Adipocyte (in vitro differentiated cells): ENCODE data around the gene OPN1MW3.

Experiments
- DNase-seq: peaks from one replicate; pipeline ENCODE4 v3.0.0-alpha.2; 2015; ENCODE audit warnings: low read depth
- H3K27me3 ChIP-seq: replicated peaks from 2 replicates; pipeline ENCODE4 v1.7.0; 2013; ENCODE audit warnings: mild to moderate bottlenecking, low read length, moderate library complexity; ENCODE audit not compliant: control insufficient read depth, insufficient read depth
- H3K36me3 ChIP-seq: 2 replicates; pipeline ENCODE4 v1.7.0; 2013; ENCODE audit warnings: low read length, mild to moderate bottlenecking, moderate library complexity; ENCODE audit not compliant: control insufficient read depth, insufficient read depth, severe bottlenecking
- H3K4me1 ChIP-seq: 2 replicates; pipeline ENCODE4 v1.7.0; 2013; ENCODE audit warnings: mild to moderate bottlenecking, low read length, moderate library complexity; ENCODE audit not compliant: control insufficient read depth, insufficient read depth
- H3K4me3 ChIP-seq: 2 replicates; pipeline ENCODE4 v1.7.0; 2013; ENCODE audit warnings: mild to moderate bottlenecking, low read length, moderate library complexity
- H3K9ac ChIP-seq: 2 replicates; pipeline ENCODE4 v1.7.0; 2013; ENCODE audit warnings: mild to moderate bottlenecking, low read length, moderate library complexity
- H3K9me3 ChIP-seq: 2 replicates; pipeline ENCODE4 v1.7.0; 2013; ENCODE audit warnings: mild to moderate bottlenecking, low read length, moderate library complexity; ENCODE audit not compliant: control insufficient read depth

OPN1MW3 gene

GRCh38 chrX:154313147-154313546 lies 55.8 kb downstream of the OPN1MW3 start:
- H3K4me1 ChIP-seq, result no peaks in the 10 kb centered on the region
- peaks cover 42% of the 10 kb centered on the region for H3K27me3 ChIP-seq
- H3K9me3 ChIP-seq, result no peaks in the 10 kb centered on the region
- no peak overlapping the region for H3K9ac ChIP-seq
- no peak for DNase-seq
- H3K4me3 ChIP-seq, result no peak overlapping the region
- H3K36me3 ChIP-seq, result no peaks in the 10 kb centered on the region

- DNase-seq, result no peak
- H3K9ac ChIP-seq, result no peak overlapping the region
- no peaks in the 10 kb centered on the region for H3K36me3 ChIP-seq
- no peak overlapping the region for H3K4me3 ChIP-seq
- no peaks in the 10 kb centered on the region for H3K9me3 ChIP-seq
- no peaks in the 10 kb centered on the region for H3K4me1 ChIP-seq
- H3K27me3 ChIP-seq, result peaks cover 53% of the 10 kb centered on the region
These were observed 58.0 kb downstream of the OPN1MW3 start for GRCh38 chrX:154315416-154315815.

- Histone ChIP-seq H3K27me3 (peaks cover 52% of the 10 kb centered on the region), H3K4me1 (no peaks in the 10 kb centered on the region), H3K9me3 (no peaks in the 10 kb centered on the region), H3K36me3 (no peaks in the 10 kb centered on the region), H3K9ac (no peak overlapping the region), H3K4me3 (no peak overlapping the region)
- peak; percentile 44 for DNase-seq
These were observed 60.1 kb downstream of the OPN1MW3 start for GRCh38 chrX:154317391-154317995.

GRCh38 chrX:154320406-154320805 lies 63.0 kb downstream of the OPN1MW3 start:
- Histone ChIP-seq H3K27me3 (peaks cover 67% of the 10 kb centered on the region), H3K9ac (no peak overlapping the region), H3K9me3 (no peaks in the 10 kb centered on the region), H3K4me1 (no peaks in the 10 kb centered on the region), H3K36me3 (no peaks in the 10 kb centered on the region), H3K4me3 (no peak overlapping the region)
- DNase-seq, result no peak
